Sigmoid colon (tissue), 7 donors: ENCODE data around the gene EPHX1. TPM values are rescaled to one million over a fixed set of nuclear protein-coding genes. Genes with fewer than 3 reads are reported as not detected.
A peak's percentile ranks its signal among the peaks of the same experiment; 100 is the strongest.
"Not testable (repeated sequence)": the region's sequence is repeated elsewhere in the genome, so short reads cannot be mapped to it uniquely, and the experiment has no call there.

Experiments used
- DNase-seq: peaks from one replicate; pipeline ENCODE4 v3.0.0-alpha.2; 2019
- H3K27ac ChIP-seq, 4 donors: fragments of 200-600 bp; sonication (generic); one replicate each; pipeline ENCODE4 v1.5.1; 2016 to 2019; ENCODE audit warnings: mild to moderate bottlenecking in 1 of 4
- H3K27me3 ChIP-seq, 3 donors: fragments of 200-600 bp; sonication (generic); one replicate each; pipeline ENCODE4 v1.5.1; 2019; ENCODE audit warnings: mild to moderate bottlenecking in 1 of 3
- H3K36me3 ChIP-seq, 4 donors: fragments of 200-600 bp; sonication (generic); one replicate each; pipeline ENCODE4 v1.5.1; 2016 to 2019
- H3K4me1 ChIP-seq, 4 donors: fragments of 200-600 bp; sonication (generic); one replicate each; pipeline ENCODE4 v1.5.1; 2017 to 2019
- H3K4me3 ChIP-seq, 4 donors: fragments of 200-600 bp; sonication (generic); one replicate each; pipeline ENCODE4 v1.5.1; 2017 to 2019; ENCODE audit warnings: mild to moderate bottlenecking in 2 of 4, moderate library complexity in 1 of 4
- H3K9me3 ChIP-seq, 4 donors: fragments of 200-600 bp in 3 of 4; sonication (generic) in 3 of 4; one replicate each; pipeline versions ENCODE4 v1.5.1 to v1.6.1; 2013 to 2019
- CTCF ChIP-seq, 4 experiments: fragments of 450-650 bp in 3 of 4; fragments of 200-600 bp in 1 of 4; IDR thresholded peaks; one replicate each; pipeline ENCODE4 v1.5.1; 2016 to 2019; ENCODE audit warnings: antibody characterized with exemption in 4 of 4, mild to moderate bottlenecking in 3 of 4, moderate library complexity in 2 of 4
- EP300 ChIP-seq, 4 donors: sonication (generic); formaldehyde crosslinking; IDR thresholded peaks; one replicate each; pipeline ENCODE4 v1.6.1; 2017; ENCODE audit warnings: antibody characterized with exemption in 4 of 4
- POLR2A ChIP-seq, 2 donors: fragments of 450-650 bp; IDR thresholded peaks; one replicate each; pipeline ENCODE4 v1.6.1; 2016; ENCODE audit warnings: antibody characterized with exemption in 2 of 2, mild to moderate bottlenecking in 2 of 2, moderate library complexity in 2 of 2
- POLR2AphosphoS5 ChIP-seq, 4 donors: sonication (generic); formaldehyde crosslinking; IDR thresholded peaks; one replicate each; pipeline ENCODE4 v1.6.1; 2017; ENCODE audit warnings: antibody characterized with exemption in 4 of 4
- WGBS, 2 donors: extraction: QIAGEN DNeasy Blood & Tissue Kit; methylation state at CpG; one replicate each; pipeline ENCODE4 v1.1.7; 2013; 5-methylcytosine and 5-hydroxymethylcytosine counted together
- intact Hi-C: fragments of 100-400 bp; cut with DNase I; formaldehyde crosslinking; loops from one replicate; pipeline ENCODE4 v1.15.1; 2023
- polyA plus RNA-seq, 3 donors: library from polyadenylated mRNA; stranded (reverse); fragments of 200-250 nt; gene quantifications; one replicate each; pipeline ENCODE4 v1.2.3, GENCODE V29; 2013
- total RNA-seq, 4 donors: library from RNA; depleted of rRNA; stranded (reverse); fragments of >200 nt; gene quantifications; one replicate each; pipeline ENCODE4 v1.1.0, GENCODE V29; 2016
- donor health status: healthy with polysubstance abuse.
- donor health status: Bipolar disorder and iron deficiency.
- donor health status: healthy.

EPHX1 gene
- total and polyA plus RNA-seq, 7 donors: 6.9 to 78.9 (median 43.6) TPM

GRCh38 chr1:225883616-225884265 is 73.8 kb downstream of the EPHX1 start:
- intact Hi-C loops: loop anchor here (2.0 to 5.0 kb wide), 4 partner anchors 27 to 94 kb away; partner anchors contain the start of genes EPHX1 and PYCR2
- Histone ChIP-seq H3K27ac (peak overlapping the region in 3 of 4 donors; percentile 89 to 91 (median 90)), H3K9me3 (no peaks in the 10 kb centered on the region), H3K27me3 (no peaks in the 10 kb centered on the region), H3K4me3 (peak overlapping the region in 1 of 4 donors; percentile 98), H3K36me3 (no peaks in the 10 kb centered on the region), H3K4me1 (peaks cover 0 to 44% (median 33%) of the 10 kb centered on the region in 4 donors)
- TF ChIP-seq EP300 (IDR thresholded peaks at IDR 0.05) (no peak), CTCF (IDR thresholded peaks at IDR 0.05) (no peak), POLR2A (IDR thresholded peaks at IDR 0.05) (no peak), POLR2AphosphoS5 (IDR thresholded peaks at IDR 0.05) (no peak)
- DNase-seq: no peak
- WGBS, 2 donors: 19 to 72% methylated on average over 10 to 11 of the region's 11 CpGs

GRCh38 chr1:225885336-225885735 is 75.4 kb downstream of the EPHX1 start:
- Histone ChIP-seq H3K36me3 (no peaks in the 10 kb centered on the region), H3K9me3 (no peaks in the 10 kb centered on the region), H3K27ac (no peak overlapping the region), H3K4me1 (peaks cover 0 to 28% (median 17%) of the 10 kb centered on the region in 4 donors), H3K27me3 (no peaks in the 10 kb centered on the region), H3K4me3 (no peak overlapping the region)
- intact Hi-C loops: no loop called here
- WGBS, 2 donors: 73 to 89% methylated on average over 6 of the region's 6 CpGs
- DNase-seq: no peak
- TF ChIP-seq POLR2AphosphoS5 (IDR thresholded peaks at IDR 0.05) (no peak), CTCF (IDR thresholded peaks at IDR 0.05) (no peak), POLR2A (IDR thresholded peaks at IDR 0.05) (no peak), EP300 (IDR thresholded peaks at IDR 0.05) (no peak)

- 30 to 73% methylated on average over 19 of the region's 19 CpGs for WGBS, 2 donors
- Histone ChIP-seq H3K27me3 (no peaks in the 10 kb centered on the region), H3K4me1 (peaks cover 0 to 17% (median 6%) of the 10 kb centered on the region in 4 donors), H3K9me3 (no peaks in the 10 kb centered on the region), H3K4me3 (no peak overlapping the region), H3K27ac (no peak overlapping the region), H3K36me3 (no peaks in the 10 kb centered on the region)
- DNase-seq: no peak
- no peak for TF ChIP-seq POLR2A (IDR thresholded peaks at IDR 0.05)
- intact Hi-C loops: no loop called here
These were observed 76.5 kb downstream of the EPHX1 start for GRCh38 chr1:225886159-225887029.

GRCh38 chr1:225887030-225887314 is 77.0 kb downstream of the EPHX1 start:
- Histone ChIP-seq H3K27ac (no peak overlapping the region), H3K9me3 (no peaks in the 10 kb centered on the region), H3K4me3 (no peak overlapping the region), H3K4me1 (peaks cover 0 to 16% (median 4%) of the 10 kb centered on the region in 4 donors), H3K36me3 (no peaks in the 10 kb centered on the region), H3K27me3 (no peaks in the 10 kb centered on the region)
- no peak for TF ChIP-seq EP300 (IDR thresholded peaks at IDR 0.05)
- no peak for TF ChIP-seq CTCF (IDR thresholded peaks at IDR 0.05)
- TF ChIP-seq POLR2A (IDR thresholded peaks at IDR 0.05): no peak
- TF ChIP-seq POLR2AphosphoS5 (IDR thresholded peaks at IDR 0.05): no peak
- intact Hi-C loops: no loop called here
- 24 to 77% methylated on average over 7 of the region's 7 CpGs for WGBS, 2 donors
- no peak for DNase-seq

GRCh38 chr1:225887554-225888288 is 77.8 kb downstream of the EPHX1 start:
- intact Hi-C loops, H3K9me3 ChIP-seq, H3K27ac ChIP-seq, H3K27me3 ChIP-seq, H3K4me3 ChIP-seq, DNase-seq, H3K36me3 ChIP-seq: not testable (repeated sequence)
- 21 to 47% methylated on average over 54 of the region's 56 CpGs for WGBS, 2 donors
- H3K4me1 ChIP-seq: peaks cover 0 to 16% (median 4%) of the 10 kb centered on the region in 4 donors
